Measurements from ENCODE around the gene COLEC11. TPM values are rescaled to one million over a fixed set of nuclear protein-coding genes. Genes with fewer than 3 reads are reported as not detected.
"Not testable (repeated sequence)": the region's sequence is repeated elsewhere in the genome, so short reads cannot be mapped to it uniquely, and the experiment has no call there.

COLEC11 gene
- total RNA-seq, 2 donors from 2014 or later, result not detected

- not testable (repeated sequence) for H3K27ac Mint-ChIP-seq; H3K36me3 Mint-ChIP-seq (ENCODE audit: low read depth); DNase-seq; H3K4me3 Mint-ChIP-seq; H3K4me1 Mint-ChIP-seq; H3K9me3 ChIP-seq (ENCODE audit: control insufficient read depth, low read length, poor library complexity, severe bottlenecking); ATAC-seq
- peaks cover 46% of the 10 kb centered on the region for H3K27me3 Mint-ChIP-seq
Measured at GRCh38 chr2:3635975-3636327, 41.0 kb downstream of the COLEC11 start.

GRCh38 chr2:3636586-3637310, 41.8 kb downstream of the COLEC11 start:
- DNase-seq (no peak), ATAC-seq (no peak)
- Mint-ChIP-seq H3K36me3 (ENCODE audit: low read depth) (no peaks in the 10 kb centered on the region), H3K27me3 (peaks cover 46% of the 10 kb centered on the region), H3K27ac (no peak overlapping the region), H3K4me1 (peaks cover 2% of the 10 kb centered on the region), H3K4me3 (no peak overlapping the region)
- H3K9me3 ChIP-seq (ENCODE audit: control insufficient read depth, low read length, poor library complexity, severe bottlenecking), result no peaks in the 10 kb centered on the region

GRCh38 chr2:3637311-3637675, 42.4 kb downstream of the COLEC11 start:
- H3K27ac Mint-ChIP-seq, result no peak overlapping the region
- no peak for DNase-seq
- H3K9me3 ChIP-seq (ENCODE audit: control insufficient read depth, low read length, poor library complexity, severe bottlenecking), result no peaks in the 10 kb centered on the region
- no peaks in the 10 kb centered on the region for H3K36me3 Mint-ChIP-seq (ENCODE audit: low read depth)
- H3K4me1 Mint-ChIP-seq, result peaks cover 2% of the 10 kb centered on the region
- ATAC-seq, result no peak
- no peak overlapping the region for H3K4me3 Mint-ChIP-seq
- peaks cover 46% of the 10 kb centered on the region for H3K27me3 Mint-ChIP-seq

GRCh38 chr2:3637692-3638455, 43.0 kb downstream of the COLEC11 start:
- peaks cover 2% of the 10 kb centered on the region for H3K4me1 Mint-ChIP-seq
- no peak overlapping the region for H3K27ac Mint-ChIP-seq
- ATAC-seq (no peak), DNase-seq (no peak)
- H3K36me3 Mint-ChIP-seq (ENCODE audit: low read depth), result no peaks in the 10 kb centered on the region
- H3K9me3 ChIP-seq (ENCODE audit: control insufficient read depth, low read length, poor library complexity, severe bottlenecking), result no peaks in the 10 kb centered on the region
- peaks cover 46% of the 10 kb centered on the region for H3K27me3 Mint-ChIP-seq
- no peak overlapping the region for H3K4me3 Mint-ChIP-seq

DNA sequence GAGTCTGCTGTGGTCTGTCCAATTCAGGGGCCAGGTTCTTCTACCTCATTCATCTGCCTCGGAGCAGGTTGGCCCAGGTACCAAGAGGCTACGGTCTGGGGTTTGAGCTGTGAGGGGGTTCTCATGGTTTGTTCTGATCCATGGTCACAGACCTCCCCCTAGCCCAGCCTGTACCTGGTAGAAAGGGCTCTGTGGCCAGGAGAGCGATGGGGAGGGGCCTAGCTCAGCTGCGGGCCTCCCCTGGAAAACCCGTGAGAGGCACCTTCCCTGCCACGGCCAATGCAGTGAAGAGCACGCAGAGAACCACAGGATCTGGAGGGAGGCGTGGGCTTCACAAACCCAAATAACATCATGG, 43.5 kb downstream of the COLEC11 start:
- Mint-ChIP-seq H3K27me3 (peaks cover 43% of the 10 kb centered on the region), H3K4me3 (no peak overlapping the region)

DNA sequence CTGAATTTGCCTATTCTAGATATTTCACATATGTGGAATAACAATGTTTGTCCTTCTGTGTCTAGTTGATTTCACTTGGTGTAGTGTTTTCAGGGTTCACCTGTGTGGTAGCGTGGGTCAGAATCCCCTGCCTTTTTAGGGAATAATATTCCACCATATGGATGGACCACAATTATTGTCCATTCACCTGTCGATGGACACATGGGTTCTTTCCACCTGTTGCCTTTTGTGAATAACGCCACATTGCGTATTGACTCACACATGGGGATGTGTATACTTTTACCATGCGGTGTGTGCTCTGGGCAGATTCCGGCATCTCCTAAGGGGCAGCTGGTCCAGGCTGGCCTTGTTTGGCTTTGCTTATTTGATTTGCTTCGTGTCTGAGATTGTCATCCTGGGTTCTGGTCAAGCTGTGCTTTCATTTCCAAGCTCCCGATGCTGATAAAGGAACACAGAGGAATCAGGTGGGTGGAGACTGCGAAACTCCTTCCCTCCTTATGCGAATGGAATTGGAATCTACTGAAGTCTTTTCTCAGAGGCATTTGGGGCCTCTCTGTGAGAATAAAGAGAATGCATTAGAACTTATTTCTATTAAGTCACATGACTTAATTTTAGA, 44.2 kb downstream of the COLEC11 start:
- no peak for ATAC-seq
- peaks cover 2% of the 10 kb centered on the region for H3K4me1 Mint-ChIP-seq
- no peak overlapping the region for H3K4me3 Mint-ChIP-seq
- H3K9me3 ChIP-seq (ENCODE audit: control insufficient read depth, low read length, poor library complexity, severe bottlenecking), result no peaks in the 10 kb centered on the region
- H3K27me3 Mint-ChIP-seq, result peaks cover 38% of the 10 kb centered on the region
- no peak overlapping the region for H3K27ac Mint-ChIP-seq
- no peaks in the 10 kb centered on the region for H3K36me3 Mint-ChIP-seq (ENCODE audit: low read depth)
- DNase-seq, result no peak

More for the DNA sequence above, 43.5 kb downstream of the COLEC11 start:
- ATAC-seq (no peak), DNase-seq (no peak)
- Mint-ChIP-seq H3K27ac (no peak overlapping the region), H3K4me1 (peaks cover 2% of the 10 kb centered on the region), H3K36me3 (ENCODE audit: low read depth) (no peaks in the 10 kb centered on the region)
- no peaks in the 10 kb centered on the region for H3K9me3 ChIP-seq (ENCODE audit: control insufficient read depth, low read length, poor library complexity, severe bottlenecking)

DNA sequence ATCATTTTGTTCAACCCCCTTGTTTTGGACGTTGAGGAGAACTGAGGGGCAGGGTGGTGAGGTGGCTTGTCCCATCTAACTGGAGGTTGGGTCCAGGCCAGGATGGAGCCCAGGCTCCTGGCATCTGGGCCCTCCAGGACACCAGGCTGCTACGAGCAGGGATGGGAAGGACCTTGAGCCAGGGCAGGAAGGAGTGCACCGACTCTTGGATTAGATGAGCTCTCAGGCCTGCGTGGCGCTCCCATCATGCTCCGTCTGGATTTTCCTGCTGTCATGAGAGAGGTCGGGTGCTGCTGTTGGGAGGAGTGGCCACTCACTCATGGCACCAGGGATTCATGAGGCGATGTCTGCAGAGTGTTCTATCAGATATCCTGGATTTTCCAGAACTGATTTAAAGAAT, 44.7 kb downstream of the COLEC11 start:
- Mint-ChIP-seq H3K27ac (no peak overlapping the region), H3K4me3 (no peak overlapping the region), H3K4me1 (peaks cover 2% of the 10 kb centered on the region), H3K27me3 (peaks cover 38% of the 10 kb centered on the region), H3K36me3 (ENCODE audit: low read depth) (no peaks in the 10 kb centered on the region)
- no peaks in the 10 kb centered on the region for H3K9me3 ChIP-seq (ENCODE audit: control insufficient read depth, low read length, poor library complexity, severe bottlenecking)
- no peak for ATAC-seq
- DNase-seq, result no peak

DNA sequence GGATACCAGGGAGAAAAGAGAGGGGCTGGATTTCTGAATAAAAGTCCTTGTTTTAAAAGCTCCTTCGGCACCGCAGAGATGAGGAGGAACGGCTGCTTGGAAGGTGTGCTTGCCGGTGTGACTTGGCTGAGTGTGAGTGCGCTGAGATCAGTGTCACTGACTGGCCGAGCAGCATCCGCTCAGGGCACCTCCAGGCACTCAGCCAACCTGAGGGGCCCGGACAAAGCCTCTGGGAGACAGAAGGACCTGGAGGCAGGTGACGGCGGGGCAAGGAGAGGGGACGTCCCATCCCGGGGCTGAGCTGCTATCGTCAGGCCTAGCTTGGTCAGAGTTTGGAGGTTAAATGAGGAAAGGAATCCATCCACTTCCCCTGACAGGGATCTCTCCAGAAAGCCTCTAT, 46.3 kb downstream of the COLEC11 start:
- H3K9me3 ChIP-seq (ENCODE audit: control insufficient read depth, low read length, poor library complexity, severe bottlenecking), result no peaks in the 10 kb centered on the region
- ATAC-seq (no peak), DNase-seq (no peak)
- no peaks in the 10 kb centered on the region for H3K36me3 Mint-ChIP-seq (ENCODE audit: low read depth)
- H3K27ac Mint-ChIP-seq, result no peak overlapping the region
- H3K27me3 Mint-ChIP-seq, result peaks cover 30% of the 10 kb centered on the region
- peaks cover 2% of the 10 kb centered on the region for H3K4me1 Mint-ChIP-seq
- no peak overlapping the region for H3K4me3 Mint-ChIP-seq

DNA sequence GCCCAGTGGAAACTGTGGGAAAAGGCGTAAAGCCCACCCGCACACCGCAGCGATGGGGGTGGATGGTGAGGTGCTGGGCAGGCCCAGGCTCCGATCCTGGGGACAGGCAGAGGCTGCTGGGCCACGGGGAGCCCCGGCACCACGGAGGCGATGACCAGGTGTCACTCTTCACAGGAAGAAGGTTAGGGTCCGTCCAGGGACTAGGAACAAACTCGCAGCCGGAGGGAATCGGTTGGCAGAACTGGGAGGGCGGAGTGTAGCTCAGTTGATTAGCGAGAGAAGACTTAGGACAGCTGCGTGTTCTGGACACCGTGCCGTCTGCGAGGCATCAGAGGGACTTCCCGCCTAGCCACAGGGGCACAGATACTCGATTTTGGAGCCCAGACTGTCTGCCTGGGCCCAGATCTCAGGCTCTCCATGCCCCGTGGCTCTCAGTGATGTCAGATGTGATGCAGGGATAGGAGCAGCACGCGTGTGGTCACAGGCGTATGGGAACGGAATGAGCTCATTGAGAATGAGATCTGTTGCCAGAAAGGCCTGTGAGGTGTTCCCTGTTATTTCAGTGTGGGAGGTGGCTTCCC, 47.0 kb downstream of the COLEC11 start:
- Mint-ChIP-seq H3K27ac (no peak overlapping the region), H3K36me3 (ENCODE audit: low read depth) (no peaks in the 10 kb centered on the region)
- no peak for ATAC-seq

GRCh38 chr2:3642521-3643215, 47.8 kb downstream of the COLEC11 start:
- no peak overlapping the region for H3K4me3 Mint-ChIP-seq
- H3K27me3 Mint-ChIP-seq, result peaks cover 17% of the 10 kb centered on the region
- DNase-seq (no peak), ATAC-seq (no peak)
- H3K36me3 Mint-ChIP-seq (ENCODE audit: low read depth), result no peaks in the 10 kb centered on the region
- H3K4me1 Mint-ChIP-seq, result peaks cover 2% of the 10 kb centered on the region
- no peaks in the 10 kb centered on the region for H3K9me3 ChIP-seq (ENCODE audit: control insufficient read depth, low read length, poor library complexity, severe bottlenecking)
- H3K27ac Mint-ChIP-seq, result peak overlapping the region; percentile 41

More for the DNA sequence above, 47.0 kb downstream of the COLEC11 start:
- Mint-ChIP-seq H3K4me3 (no peak overlapping the region), H3K27me3 (peaks cover 25% of the 10 kb centered on the region), H3K4me1 (peaks cover 2% of the 10 kb centered on the region)
- no peaks in the 10 kb centered on the region for H3K9me3 ChIP-seq (ENCODE audit: control insufficient read depth, low read length, poor library complexity, severe bottlenecking)
- DNase-seq, result no peak

- Mint-ChIP-seq H3K36me3 (ENCODE audit: low read depth) (no peaks in the 10 kb centered on the region), H3K27ac (no peak overlapping the region), H3K4me1 (peaks cover 2% of the 10 kb centered on the region), H3K4me3 (no peak overlapping the region), H3K27me3 (peaks cover 8% of the 10 kb centered on the region)
- H3K9me3 ChIP-seq (ENCODE audit: control insufficient read depth, low read length, poor library complexity, severe bottlenecking), result no peaks in the 10 kb centered on the region
- DNase-seq (no peak), ATAC-seq (no peak)
Measured at GRCh38 chr2:3643371-3644245, 48.7 kb downstream of the COLEC11 start.

DNA sequence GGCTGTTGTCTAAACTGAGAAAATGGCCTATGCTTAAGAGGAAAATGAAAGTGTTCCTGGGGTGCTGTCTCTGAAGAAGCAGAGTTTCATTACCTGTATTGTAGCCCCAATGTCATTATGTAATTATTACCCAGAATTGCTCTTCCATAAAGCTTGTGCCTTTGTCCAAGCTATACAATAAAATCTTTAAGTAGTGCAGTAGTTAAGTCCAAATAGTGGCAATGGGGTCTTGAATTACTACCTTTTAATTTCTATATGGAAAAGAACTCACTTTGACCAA, 49.3 kb downstream of the COLEC11 start:
- DNase-seq, result no peak
- no peak for ATAC-seq
- no peak overlapping the region for H3K4me3 Mint-ChIP-seq
- H3K9me3 ChIP-seq (ENCODE audit: control insufficient read depth, low read length, poor library complexity, severe bottlenecking), result no peaks in the 10 kb centered on the region
- H3K27ac Mint-ChIP-seq, result no peak overlapping the region
- H3K36me3 Mint-ChIP-seq (ENCODE audit: low read depth), result no peaks in the 10 kb centered on the region
- H3K27me3 Mint-ChIP-seq, result peaks cover 2% of the 10 kb centered on the region
- no peaks in the 10 kb centered on the region for H3K4me1 Mint-ChIP-seq

All from T-helper 17 cell (primary cell).